HG03108 (cell line): ENCODE results near the gene ARHGAP28.
"Not testable (repeated sequence)": the region's sequence is repeated elsewhere in the genome, so short reads cannot be mapped to it uniquely, and the experiment has no call there.

Source experiments
- ATAC-seq: cut with Tn5 transposase; IDR thresholded peaks from one replicate; pipeline ENCODE4 v1.9.1; 2021; ENCODE audit warnings: moderate library complexity; ENCODE audit not compliant: unreplicated experiment

ARHGAP28 gene

GRCh38 chr18:6763524-6763923 lies 34.0 kb downstream of the ARHGAP28 start:
- no peak for ATAC-seq

GRCh38 chr18:6764382-6764781 lies 34.9 kb downstream of the ARHGAP28 start:
- no peak for ATAC-seq

- no peak for ATAC-seq
Observed at GRCh38 chr18:6773777-6774176, 44.3 kb downstream of the ARHGAP28 start.

- ATAC-seq: no peak
Observed at GRCh38 chr18:6775237-6775636, 45.7 kb downstream of the ARHGAP28 start.

GRCh38 chr18:6775702-6776101 lies 46.2 kb downstream of the ARHGAP28 start:
- no peak for ATAC-seq

GRCh38 chr18:6776188-6776587 lies 46.7 kb downstream of the ARHGAP28 start:
- no peak for ATAC-seq

GRCh38 chr18:6777509-6777908 lies 48.0 kb downstream of the ARHGAP28 start:
- ATAC-seq: no peak

GRCh38 chr18:6778459-6779247 lies 49.1 kb downstream of the ARHGAP28 start:
- no peak for ATAC-seq

GRCh38 chr18:6781142-6781714 lies 51.7 kb downstream of the ARHGAP28 start:
- no peak for ATAC-seq

GRCh38 chr18:6781796-6782195 lies 52.3 kb downstream of the ARHGAP28 start:
- ATAC-seq: no peak

GRCh38 chr18:6782861-6783260 lies 53.3 kb downstream of the ARHGAP28 start:
- ATAC-seq: no peak

GRCh38 chr18:6784046-6784445 lies 54.5 kb downstream of the ARHGAP28 start:
- no peak for ATAC-seq

GRCh38 chr18:6785001-6785400 lies 55.5 kb downstream of the ARHGAP28 start:
- no peak for ATAC-seq

GRCh38 chr18:6785411-6785810 lies 55.9 kb downstream of the ARHGAP28 start:
- ATAC-seq: no peak

GRCh38 chr18:6792391-6792790 lies 62.9 kb downstream of the ARHGAP28 start:
- no peak for ATAC-seq

GRCh38 chr18:6793455-6793854 lies 63.9 kb downstream of the ARHGAP28 start:
- no peak for ATAC-seq

- ATAC-seq: no peak
Observed at GRCh38 chr18:6793986-6794385, 64.5 kb downstream of the ARHGAP28 start.

GRCh38 chr18:6795307-6795706 lies 65.8 kb downstream of the ARHGAP28 start:
- no peak for ATAC-seq

- no peak for ATAC-seq
Observed at GRCh38 chr18:6796511-6796910, 67.0 kb downstream of the ARHGAP28 start.

GRCh38 chr18:6797171-6797570 lies 67.7 kb downstream of the ARHGAP28 start:
- ATAC-seq: no peak

- ATAC-seq: no peak
Observed at GRCh38 chr18:6798896-6799295, 69.4 kb downstream of the ARHGAP28 start.

- ATAC-seq: not testable (repeated sequence)
Observed at GRCh38 chr18:6800309-6800708, 70.8 kb downstream of the ARHGAP28 start.
